Measurements from ENCODE around the gene CHST15.
"Not testable (repeated sequence)": the region's sequence is repeated elsewhere in the genome, so short reads cannot be mapped to it uniquely, and the experiment has no call there.

The CHST15 gene

DNA sequence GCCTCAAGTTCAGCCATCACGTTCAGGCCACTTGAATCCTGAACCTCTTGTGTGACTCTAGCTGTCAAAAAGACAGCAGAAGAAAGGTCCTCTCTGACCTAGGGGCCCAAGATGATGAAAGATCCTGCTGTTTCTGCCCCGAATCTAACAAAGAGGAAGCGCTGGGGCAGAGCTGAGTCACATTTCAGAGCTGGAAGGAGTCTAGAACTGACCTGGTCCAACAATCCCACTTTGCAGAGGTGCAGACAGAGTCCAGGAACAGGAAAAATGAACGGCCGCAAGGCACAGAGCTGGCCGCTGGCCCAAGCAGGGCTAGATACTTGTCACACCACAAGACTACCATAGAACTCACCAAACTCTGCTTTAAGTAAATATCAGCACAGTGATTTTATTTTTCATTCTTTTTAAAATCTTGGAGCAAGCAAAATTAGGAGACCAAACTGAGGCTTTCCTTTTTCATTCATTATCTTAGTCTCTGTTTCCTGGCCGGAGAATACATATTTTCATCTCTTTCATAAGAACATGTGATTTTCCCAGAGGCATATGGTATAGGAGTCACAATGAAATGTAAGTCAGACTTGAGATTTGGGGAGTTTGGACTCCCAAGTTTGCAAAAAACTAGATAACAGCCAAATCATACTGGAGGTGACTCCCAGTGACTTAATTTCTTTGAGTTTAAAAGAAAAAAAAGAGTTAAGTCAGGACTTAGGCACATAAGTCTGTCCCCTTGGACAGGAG lies 52.8 kb downstream of the CHST15 start:
- no peak for DNase-seq

DNA sequence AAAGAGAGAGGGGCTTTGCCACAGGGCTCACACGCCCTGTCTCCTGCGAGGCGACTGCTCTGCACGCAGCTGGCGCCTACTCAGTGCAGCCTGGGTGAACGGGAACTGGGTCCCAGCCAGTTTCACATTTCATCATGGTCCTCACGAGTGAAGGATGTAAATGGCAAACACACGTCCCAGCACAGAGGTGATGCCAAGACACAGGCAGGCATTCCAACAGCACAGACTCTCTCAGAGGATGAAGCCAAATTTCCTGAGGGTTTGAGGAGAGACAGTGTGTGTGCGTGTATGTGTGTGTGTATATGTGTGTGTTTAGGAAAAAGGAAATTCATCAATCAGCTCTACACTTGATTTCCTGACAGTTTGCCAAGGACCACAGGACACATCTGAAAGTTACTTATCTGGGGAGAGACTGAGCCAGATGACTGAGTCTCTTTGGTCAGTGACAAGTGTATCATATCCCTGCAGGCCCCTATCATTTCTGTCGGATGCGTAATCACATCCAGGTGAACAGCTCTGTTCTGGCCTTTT lies 53.9 kb downstream of the CHST15 start:
- DNase-seq = peak; percentile 48

DNA sequence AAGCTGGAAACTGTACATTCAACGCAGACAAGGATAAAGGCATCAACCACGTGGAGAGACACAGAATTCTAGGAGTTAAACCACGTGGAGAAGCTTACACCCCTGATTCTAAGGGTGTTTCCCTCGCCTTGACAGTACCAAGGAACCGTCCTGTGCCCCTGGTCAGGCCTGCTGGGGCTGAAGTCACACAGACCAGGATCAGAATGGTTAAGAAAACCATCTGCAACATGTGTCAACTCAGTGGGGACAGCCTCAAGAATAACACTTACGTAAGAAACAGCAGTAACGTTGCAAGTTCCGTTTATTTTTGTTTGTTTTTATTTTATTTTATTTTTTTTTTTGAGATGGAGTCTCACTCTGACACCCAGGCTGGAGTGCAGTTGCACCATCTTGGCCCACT lies 55.6 kb downstream of the CHST15 start:
- no peak for DNase-seq

DNA sequence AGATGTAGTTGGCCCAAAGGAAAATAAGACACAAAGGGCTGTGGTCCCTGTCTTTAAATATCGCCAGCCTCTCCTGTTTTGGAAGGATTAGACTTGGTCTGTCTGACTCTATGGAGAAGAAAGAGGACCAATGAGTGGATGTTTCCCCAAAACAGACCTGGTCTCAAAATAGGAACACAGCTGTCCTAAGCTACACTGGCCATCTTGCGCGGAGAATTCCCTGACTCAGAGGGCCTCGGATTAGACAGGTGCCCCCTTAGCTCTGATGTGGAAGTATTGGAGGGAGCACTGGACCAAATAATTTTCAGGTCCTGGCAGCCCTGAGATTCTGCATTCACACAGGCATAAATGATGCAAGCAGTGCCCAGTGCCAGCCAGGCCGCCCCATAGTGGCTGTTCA lies 56.1 kb downstream of the CHST15 start:
- no peak for DNase-seq

DNA sequence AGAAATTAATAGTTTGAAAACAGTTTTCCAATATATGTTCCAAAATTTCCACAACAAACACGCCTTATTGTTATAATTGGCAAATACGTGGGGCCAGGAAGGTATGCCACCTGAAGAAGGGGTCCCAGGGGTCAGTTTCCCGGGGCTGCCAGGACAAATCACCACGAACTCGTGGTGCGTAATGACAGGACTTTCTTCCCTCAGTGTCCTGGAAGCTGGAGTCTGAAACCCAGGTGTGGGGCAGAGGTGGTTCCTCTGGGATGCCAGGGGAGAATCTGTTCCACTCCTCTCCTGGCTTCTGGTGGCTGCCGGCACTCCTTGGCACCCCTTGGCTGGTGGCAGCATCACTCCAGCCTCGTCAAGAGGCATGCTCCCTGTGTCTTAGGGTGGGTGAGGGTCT lies 56.7 kb downstream of the CHST15 start:
- DNase-seq = no peak

DNA sequence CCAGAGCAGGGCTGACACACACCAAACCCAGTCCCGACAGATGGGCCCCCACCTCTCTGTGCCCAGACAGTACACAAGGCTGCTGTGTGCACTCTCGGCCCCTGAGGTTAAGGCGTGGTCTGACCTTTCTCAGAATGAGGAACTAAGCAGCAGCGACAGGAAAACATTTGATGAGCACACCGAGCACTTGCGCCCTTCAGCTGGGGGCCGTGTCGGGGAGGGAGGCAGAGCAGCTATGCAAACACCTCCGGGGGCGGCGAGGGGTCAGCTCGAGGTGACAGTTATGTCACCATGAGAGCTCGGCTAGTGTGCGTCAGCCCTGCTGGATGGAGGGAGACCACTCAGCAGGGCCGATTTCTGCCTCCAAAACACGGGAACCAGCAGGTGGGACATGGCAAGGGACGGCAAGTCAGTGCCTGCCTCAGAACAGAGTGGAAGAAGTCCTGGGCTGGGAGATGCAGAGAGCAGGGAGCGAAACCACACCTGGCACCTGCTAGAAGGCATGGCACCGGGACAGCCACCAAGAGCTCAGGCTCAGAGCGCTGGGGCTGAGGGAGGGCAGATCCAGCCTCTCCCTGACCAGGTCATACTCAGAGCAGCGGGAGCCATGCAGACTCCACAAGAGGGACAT lies 57.4 kb downstream of the CHST15 start:
- peak; percentile 63 for DNase-seq

DNA sequence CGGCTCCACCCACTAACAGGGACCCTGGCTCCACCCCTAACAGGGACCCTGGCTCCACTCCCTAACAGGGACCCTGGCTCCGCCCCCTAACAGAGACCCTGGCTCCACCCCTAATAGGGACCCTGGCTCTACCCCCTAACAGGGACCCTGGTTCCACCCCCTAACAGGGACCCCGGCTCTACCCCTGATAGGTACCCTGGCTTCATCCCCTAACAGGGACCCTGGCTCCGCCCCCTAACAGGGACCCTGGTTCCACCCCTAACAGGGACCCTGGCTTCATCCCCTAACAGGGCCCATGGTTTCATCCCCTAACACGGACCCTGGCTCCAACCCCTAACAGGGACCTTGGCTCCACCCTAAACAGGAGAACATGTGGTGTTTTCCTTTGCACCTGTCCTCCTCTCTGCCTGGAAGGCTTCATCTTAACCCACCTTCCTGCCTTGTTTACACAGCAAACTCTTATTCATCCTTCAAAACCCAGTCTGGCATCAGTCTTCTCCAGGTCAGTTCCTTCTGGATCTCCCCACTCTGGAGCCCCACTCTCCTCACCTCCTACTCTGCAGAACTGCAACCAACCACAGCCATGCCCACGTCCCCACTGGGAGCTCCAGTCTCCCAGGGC lies 58.0 kb downstream of the CHST15 start:
- no peak for DNase-seq

DNA sequence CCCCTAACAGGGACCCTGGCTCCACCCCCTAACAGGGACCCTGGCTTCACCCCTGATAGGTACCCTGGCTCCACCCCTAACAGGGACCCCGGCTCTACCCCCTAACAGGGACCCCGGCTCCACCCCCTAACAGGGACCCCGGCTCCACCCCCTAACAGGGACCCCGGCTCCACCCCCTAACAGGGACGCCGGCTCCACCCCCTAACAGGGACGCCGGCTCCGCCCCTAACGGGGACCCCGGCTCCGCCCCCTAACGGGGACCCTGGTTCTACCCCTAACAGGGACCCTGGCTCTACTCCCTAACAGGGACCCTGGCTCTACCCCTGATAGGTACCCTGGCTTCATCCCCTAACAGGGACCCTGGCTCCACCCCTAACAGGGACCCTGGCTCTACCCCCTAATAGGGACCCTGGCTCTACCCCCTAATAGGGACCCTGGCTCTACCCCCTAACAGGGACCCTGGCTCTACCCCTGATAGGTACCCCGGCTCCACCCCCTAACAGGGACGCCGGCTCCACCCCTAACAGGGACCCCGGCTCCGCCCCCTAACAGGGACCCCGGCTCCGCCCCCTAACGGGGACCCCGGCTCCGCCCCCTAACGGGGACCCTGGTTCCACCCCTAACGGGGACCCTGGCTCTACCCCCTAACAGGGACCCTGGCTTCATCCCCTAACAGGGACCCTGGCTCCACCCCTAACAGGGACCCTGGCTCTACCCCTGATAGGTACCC lies 58.7 kb downstream of the CHST15 start:
- DNase-seq = not testable (repeated sequence)

DNA sequence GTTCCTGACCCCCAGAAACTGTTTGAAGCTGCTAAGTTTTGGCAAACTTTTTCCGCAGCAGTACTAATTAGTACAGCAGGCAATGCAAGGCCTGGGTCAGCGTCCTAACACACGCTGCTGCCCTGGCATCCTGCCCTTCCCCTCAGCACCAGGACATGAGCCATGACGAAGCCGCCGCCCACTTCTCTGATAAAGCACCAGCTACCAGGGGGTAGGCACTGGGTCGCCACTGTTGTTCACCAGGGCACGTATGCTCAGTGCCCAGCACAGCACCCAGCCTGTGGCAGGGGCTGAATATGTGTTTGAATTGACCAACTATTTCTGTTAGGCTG lies 59.5 kb downstream of the CHST15 start:
- no peak for DNase-seq

DNA sequence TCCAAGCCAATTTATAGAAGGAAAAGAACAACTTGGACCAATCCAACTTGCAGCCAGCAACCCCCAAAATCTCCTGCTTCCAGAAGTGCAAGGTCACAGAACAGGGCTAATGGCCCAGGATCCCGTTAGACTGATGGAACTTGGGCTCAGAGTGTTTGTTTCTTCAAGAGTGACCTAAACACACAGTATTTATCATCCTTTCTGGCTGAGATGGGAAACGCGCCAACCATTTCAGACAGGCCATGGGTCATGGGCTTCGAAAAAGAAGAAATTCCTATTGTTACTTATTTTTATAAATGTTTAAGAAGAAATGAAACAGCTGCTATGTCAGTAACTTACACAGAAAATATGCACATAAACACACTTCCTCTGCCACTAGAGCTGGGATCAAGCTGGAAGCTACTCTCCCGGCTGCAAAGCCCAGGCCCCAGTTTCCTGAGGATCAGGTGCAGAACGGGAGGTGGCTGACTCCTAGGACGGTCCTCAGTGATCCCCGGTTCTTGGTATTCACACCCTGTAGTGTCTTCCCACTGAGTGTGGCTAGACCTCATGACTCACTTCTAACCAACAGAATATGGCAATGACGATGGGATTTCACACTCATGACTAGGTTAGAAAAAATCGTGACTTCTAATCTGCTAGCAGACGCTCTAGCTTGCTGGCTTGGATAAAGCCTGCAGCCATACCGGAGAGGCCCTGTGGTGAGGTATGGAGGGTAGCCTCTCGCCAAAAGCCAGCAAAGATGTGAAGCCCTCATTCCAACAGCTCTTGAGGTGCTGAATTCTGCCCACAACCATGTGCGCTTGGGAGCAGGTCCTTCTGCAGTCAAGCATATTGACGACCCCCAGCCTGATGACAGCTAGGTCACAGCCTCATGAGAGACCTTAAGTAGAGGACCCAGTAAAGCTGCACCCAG lies 60.2 kb downstream of the CHST15 start:
- DNase-seq = peak; percentile 46

DNA sequence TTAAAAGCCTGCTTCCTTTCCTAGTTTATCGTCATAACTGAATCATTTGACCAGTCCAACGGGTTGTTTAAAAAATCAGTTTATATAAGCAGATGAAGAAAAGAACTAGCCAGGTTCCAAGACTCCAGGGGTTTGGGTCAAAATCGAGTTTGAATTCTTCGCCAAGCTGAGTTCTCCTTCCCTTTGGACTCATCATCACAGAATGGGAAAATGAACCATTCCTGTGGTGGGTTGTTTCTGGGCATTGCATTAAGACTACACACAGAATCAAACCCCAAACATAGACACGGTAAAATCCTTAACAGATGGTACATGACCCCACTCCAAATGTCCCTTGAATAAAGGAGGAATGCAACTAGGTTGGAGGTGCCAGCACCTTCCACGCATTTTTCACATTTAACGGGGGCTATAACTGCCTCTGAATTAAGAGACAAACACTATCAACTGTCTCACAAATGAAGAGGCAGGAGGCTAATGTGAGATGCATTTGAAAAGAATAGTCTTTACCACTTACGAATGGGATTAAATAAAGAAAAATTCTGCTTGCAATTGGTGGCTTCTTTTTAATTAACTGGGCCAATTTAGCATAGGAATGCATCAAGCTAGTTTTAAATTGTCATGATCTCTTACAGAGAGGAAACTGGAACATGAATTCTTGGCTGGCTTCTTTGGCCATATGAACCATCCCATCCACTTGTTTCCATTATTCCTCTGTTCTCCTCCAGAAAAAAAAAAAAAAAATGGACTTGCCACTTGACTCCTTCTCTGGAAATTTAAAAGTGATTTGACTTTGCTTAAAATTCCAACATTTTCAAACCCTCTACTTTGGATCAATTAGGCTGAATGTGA lies 61.1 kb downstream of the CHST15 start:
- DNase-seq = no peak

DNA sequence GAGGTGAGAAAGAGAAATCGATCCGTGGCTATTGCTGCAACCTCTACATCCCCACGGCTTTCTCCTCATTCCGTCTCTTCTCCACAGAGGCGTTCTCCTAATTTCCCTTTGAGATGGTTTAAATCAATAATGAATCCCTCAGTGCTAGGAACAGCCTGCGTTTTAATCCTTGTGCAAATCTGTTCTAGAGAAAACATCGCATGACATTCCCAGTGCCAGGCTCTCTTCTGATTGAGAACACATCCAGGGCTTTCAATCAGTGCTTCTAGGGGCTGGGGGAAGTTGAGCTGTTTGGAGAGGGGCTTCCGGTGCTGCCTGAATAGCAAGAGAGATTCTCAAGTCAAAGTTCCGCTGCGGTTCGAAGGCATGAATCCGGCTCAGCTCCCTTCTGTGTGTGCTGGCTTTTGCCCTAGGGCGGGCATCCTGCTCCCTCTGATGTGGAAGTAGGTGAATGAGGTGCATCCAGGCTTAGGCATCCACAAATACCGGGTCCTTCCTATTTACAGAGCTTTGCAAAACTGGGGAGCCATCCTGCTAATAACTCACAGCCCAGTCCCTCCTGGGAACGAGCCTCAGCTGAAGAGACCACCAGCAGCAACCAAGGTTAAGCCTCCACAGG lies 62.8 kb downstream of the CHST15 start:
- no peak for DNase-seq

DNA sequence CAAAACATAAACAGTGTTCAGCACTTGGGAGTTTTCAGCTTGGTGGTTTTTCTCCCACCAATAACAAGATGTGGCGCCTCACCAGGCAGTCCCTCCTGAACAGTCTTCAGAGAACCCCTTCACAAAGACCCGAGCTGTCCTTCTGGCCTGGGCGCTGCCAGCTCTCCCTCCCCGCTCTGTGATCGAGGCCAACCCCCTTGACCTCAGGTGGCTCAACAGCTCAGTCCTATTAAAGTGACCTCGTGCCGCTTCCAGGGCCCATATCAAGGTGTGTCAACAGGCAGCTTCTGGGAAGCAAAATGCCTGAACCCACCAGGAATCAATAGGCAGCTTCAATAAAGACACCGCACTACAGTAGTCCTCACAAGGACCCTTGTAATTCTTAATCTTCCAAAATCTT lies 63.3 kb downstream of the CHST15 start:
- DNase-seq = no peak

DNA sequence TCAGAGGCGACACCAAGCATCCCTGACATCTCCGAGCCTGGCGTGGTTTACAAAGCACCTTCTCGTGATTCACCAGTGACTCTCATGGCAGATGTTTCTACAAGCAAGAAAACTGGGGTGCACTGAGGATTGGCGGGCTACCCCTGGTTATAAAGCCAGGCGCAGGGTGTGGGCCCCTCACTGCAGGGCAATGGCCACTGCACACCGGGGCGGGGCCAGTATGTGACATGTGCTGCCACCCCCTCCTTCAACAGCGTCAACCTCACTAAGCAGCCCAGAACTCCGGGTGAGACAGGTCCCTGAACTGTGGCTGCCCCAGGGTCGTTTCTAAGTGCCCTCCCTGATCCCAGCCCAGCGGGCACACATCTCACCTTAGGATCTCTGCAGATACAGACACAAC lies 63.8 kb downstream of the CHST15 start:
- no peak for DNase-seq

DNA sequence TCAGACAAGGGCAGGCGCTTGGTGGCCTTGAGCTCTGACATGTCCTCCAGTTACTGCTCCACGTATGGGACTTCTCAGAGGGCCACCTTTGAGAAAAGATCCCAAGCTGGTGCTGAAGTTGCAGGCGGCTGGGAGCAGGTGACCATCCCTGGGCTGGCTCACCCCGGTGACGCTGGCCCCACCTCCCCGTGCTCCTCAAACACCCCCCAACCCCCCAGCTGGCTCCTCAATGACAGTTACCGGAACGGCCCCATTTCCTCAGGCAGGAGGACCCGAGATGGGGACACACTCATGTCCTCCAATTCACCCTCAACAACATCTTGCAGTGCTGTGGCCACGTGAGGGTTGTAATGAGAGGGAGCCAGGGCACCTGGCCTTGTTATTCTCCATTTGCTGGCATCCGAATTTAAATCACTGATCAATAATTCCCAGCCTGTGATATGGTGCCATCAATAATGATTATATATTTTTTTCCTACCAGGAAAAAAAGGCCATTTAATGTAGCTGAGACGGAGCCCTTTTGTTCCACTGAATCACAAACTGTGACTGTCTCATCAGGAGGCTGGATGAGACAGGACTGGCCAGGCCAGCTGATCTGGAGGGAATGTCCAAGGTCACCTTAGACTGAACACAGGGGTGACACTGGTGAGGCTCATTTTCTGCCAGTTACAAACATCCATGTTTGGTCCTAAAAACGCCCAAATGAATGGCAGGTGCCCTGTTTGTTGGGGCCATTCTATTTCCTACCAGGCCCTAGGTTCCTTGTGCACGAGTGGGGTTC lies 64.5 kb downstream of the CHST15 start:
- DNase-seq = no peak

DNA sequence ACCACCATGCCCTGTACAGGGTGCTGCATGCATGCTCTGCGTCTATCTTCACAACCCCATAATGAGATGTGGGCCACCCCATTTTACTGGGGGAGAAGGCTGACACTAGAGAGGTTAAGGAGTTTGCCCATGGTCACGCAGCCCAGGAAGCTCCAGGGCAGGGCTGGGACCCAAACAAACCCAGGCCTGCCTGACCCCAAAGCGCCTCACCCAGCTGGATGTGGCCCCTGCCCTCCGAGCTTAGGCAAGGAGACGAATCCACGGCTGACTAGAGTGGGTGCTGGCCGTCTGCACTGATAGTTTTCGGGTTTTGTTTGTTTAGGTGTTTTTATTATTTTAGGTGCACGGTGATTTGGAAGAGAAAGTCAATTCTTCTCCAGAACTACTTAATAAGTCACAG lies 65.7 kb downstream of the CHST15 start:
- no peak for DNase-seq

DNA sequence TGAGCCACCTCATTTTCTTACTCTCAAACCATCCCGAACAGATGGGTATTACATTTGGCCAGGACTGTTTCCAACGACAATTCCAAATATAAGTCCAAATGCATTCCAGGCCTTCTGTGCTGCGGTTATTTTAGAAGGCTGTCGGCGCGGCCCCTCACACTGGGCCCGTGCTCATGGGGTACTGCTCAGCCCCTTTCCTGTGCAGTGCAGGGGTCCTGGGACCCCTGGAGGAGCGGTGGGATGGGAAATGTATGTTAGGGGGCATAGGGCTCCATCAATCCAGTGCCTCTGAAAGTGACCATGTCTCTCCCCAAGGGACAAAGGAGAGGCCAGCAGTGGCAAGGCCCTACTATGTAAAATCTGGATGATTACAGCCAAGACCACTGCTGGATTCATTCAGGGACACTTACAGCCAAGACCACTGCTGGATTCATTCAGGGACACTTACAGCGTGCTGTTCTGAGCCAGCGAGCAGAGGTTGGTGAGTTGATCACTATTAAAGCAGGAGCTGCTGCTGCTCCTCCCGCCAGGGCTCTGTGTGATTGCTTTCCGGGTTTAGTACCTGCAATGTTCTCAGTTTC lies 66.3 kb downstream of the CHST15 start:
- peak; percentile 78 for DNase-seq

DNA sequence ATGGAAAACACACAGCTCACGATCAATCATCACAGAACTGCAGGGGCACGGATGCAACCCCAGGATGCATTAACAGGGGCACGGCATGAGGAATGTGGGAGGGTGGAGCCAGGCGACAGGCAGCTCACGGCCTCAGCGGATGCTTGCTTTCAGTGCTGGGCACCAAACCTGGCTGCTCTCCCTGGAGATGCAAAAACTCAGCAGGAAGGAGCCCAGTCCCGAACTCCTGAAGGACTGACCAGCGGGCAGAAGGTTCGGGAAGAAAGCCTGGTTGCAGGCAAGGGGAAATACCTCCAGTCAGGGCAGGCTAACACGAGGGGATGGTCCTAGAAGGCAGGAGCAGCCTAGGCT lies 66.8 kb downstream of the CHST15 start:
- no peak for DNase-seq

DNA sequence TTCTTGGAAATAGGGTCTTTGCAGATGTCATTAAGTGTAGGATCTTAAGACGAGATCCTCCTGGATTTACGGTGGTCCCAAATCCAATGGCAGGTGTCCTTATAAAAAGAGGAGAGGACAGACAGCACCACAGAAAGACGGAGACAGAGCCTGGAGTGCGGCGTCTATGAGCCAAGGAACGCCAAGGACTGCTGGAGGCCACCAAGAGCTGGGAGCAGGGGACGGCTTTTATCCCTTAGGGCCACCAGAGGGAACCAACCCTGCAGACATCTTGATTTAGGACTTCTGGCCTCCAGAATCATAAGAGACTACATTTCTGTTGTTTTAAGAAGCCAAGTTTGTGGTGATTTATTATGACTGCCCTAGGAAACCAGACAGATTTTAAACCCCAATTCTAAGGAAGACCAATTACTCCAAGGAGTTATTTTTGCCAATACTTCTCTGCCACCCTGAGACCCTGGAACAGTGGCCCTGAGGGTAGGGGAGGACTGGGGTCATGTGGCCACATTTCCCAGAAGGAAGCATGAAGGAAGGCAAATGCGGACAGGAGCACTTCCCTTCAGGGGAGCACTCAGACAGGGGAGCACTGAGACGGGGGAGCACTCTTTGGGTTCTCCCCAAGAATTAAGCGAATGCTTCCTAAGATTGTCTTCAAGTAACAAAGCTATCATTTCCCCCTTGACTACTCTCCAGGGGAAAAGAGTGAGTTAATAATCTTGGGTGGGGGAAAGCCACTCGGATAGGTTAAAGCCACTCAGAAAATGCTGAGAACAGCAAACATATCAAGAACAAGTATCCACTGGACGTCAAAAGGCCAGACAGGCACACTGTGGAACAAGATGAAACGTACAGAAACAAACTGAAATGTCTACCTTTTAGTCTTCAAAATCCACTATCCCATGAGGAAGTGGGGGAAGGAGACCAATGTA lies 67.5 kb downstream of the CHST15 start:
- no peak for DNase-seq

Data from femur (tissue), 1 donor.